Spleen (tissue), 11 donors: Measurements from ENCODE around the gene DNAJB4. TPM values are rescaled to one million over a fixed set of nuclear protein-coding genes. Genes with fewer than 3 reads are reported as not detected.

Experiments
- DNase-seq: peaks from one replicate; pipeline ENCODE4 v3.0.0-alpha.2; 2020
- H3K27ac ChIP-seq, 8 donors: fragments of 200-600 bp; sonication (generic) in 7 of 8; 1 replicate in 4 of 8; 2 replicates in 4 of 8; pipeline versions ENCODE4 v1.5.0 to v1.8.0; 2016 to 2021; ENCODE audit warnings: inconsistent platforms in 4 of 8, mild to moderate bottlenecking in 4 of 8, moderate library complexity in 1 of 8
- H3K27me3 ChIP-seq, 7 donors: fragments of 200-600 bp; sonication (generic) in 6 of 7; replicated peaks in 1 of 7; 1 replicate in 4 of 7; 2 replicates in 3 of 7; pipeline versions ENCODE4 v1.5.0 to v1.8.0; 2016 to 2021; ENCODE audit warnings: inconsistent platforms in 3 of 7, mild to moderate bottlenecking in 1 of 7
- H3K36me3 ChIP-seq, 6 donors: fragments of 200-600 bp; sonication (generic) in 5 of 6; 1 replicate in 4 of 6; 2 replicates in 2 of 6; pipeline versions ENCODE4 v1.5.0 to v1.8.0; 2016 to 2021; ENCODE audit warnings: inconsistent platforms in 2 of 6
- H3K4me1 ChIP-seq, 6 donors: fragments of 200-600 bp; sonication (generic) in 5 of 6; 1 replicate in 3 of 6; 2 replicates in 3 of 6; pipeline versions ENCODE4 v1.5.0 to v1.8.0; 2016 to 2021; ENCODE audit warnings: inconsistent platforms in 3 of 6
- H3K4me3 ChIP-seq, 8 donors: fragments of 200-600 bp; sonication (generic) in 7 of 8; 1 replicate in 4 of 8; 2 replicates in 4 of 8; pipeline versions ENCODE4 v1.5.0 to v1.8.0; 2016 to 2021; ENCODE audit warnings: inconsistent platforms in 4 of 8, mild to moderate bottlenecking in 4 of 8, moderate library complexity in 2 of 8
- H3K9me3 ChIP-seq, 8 donors: fragments of 200-600 bp; sonication (generic) in 7 of 8; 1 replicate in 4 of 8; 2 replicates in 4 of 8; pipeline versions ENCODE4 v1.5.0 to v1.8.0; 2016 to 2021; ENCODE audit warnings: inconsistent platforms in 4 of 8
- POLR2A ChIP-seq, 3 donors: fragments of 450-650 bp; IDR thresholded peaks; one replicate each; pipeline ENCODE4 v1.5.1; 2017; ENCODE audit warnings: antibody characterized with exemption in 3 of 3, mild to moderate bottlenecking in 1 of 3
- POLR2AphosphoS5 ChIP-seq, 3 donors: sonication (generic); formaldehyde crosslinking; IDR thresholded peaks; one replicate each; pipeline ENCODE4 v1.5.1; 2017; ENCODE audit warnings: antibody characterized with exemption in 3 of 3
- WGBS, 5 donors: extraction: QIAGEN DNeasy Blood & Tissue Kit in 3 of 5; methylation state at CpG; one replicate each; pipeline versions ENCODE4 v1.1.5 to v1.1.7; 2013 to 2018; 5-methylcytosine and 5-hydroxymethylcytosine counted together
- intact Hi-C: fragments of 100-400 bp; cut with DNase I; formaldehyde crosslinking; loops from one replicate; pipeline ENCODE4 v1.15.0; 2023; ENCODE audit warnings: low total_unique reads
- polyA plus RNA-seq, 3 donors: library from polyadenylated mRNA; stranded (reverse); fragments of 200-250 nt; gene quantifications; one replicate each; pipeline ENCODE4 v1.2.1, GENCODE V29; 2013
- total RNA-seq, 7 donors: library from RNA; depleted of rRNA in 3 of 7; stranded (reverse); fragments of >200 nt in 3 of 7; fragmentation: NEBNext Ultra II Directional in 4 of 7; extraction: Animal tissue kit (Norgen Biotek cat#: 25700) in 4 of 7; gene quantifications; one replicate each; pipeline versions ENCODE4 v1.1.0 to v1.2.1, GENCODE V29; 2016 to 2021
- TF ChIP-seq, protein P1 (sequence below), 11 experiments: fragments of 200-600 bp in 7 of 11; fragments of 450-650 bp in 4 of 11; sonication (generic) in 4 of 11; IDR thresholded peaks in 8 of 11; conservative IDR thresholded peaks in 3 of 11; 1 replicate in 7 of 11; 2 replicates in 4 of 11; pipeline versions ENCODE4 v1.4.0 to v1.8.0; 2016 to 2021; ENCODE audit warnings: antibody characterized with exemption in 11 of 11, inconsistent platforms in 4 of 11, mild to moderate bottlenecking in 1 of 11
- donor health status: healthy with polysubstance abuse.
- donor health status: DM: no; HTN: no; CAD: no; lungs with moderate emphysema.
- donor health status: DM: no; HTN: no; CAD: no.
- donor health status: Bipolar disorder and iron deficiency.
- donor health status: healthy.
- donor health status: DM: no; HTN: no; CAD: no.
- donor health status: DM: yes; HTN: yes; CAD: no.

The DNAJB4 gene
- total and polyA plus RNA-seq, 10 donors: 10.5 to 66.2 (median 47.1) TPM

DNA sequence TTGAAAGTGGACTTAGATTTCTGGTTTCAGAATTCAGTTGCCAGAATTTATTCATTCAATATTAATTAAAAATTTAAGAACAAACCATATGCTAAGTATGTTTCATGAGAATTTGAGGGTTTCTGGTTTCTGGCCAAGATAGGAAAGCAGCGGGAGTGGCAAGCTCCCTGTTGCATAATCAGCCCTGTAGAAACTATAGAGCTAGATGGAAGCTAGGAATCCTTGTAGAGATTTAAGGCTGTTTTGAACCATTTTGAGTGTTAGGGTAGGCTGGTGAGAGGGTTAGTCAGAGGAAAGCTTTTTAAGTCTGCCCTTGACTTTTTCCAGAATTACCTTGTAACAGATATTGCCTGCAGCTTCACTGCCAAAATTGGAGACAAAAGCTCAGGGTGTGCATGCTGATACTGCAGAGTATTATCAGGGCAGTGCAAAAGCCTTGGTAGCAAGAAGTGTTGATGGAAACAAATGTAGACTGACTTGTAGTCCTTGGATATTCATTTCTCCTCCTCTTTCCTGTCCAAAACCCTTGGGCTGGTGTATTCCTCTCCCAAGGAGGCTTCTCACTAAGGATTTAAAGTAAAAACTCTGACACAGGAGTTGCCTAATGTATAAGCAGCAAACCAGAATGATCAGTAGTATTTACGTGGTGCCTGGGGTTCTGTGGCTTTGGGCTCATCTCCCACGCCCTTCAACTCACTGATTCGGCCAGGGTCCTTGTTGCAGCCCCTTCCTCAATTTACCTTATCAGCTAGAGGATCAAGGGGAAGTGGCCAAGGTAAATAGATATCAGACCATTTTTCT is 28.5 kb downstream of the DNAJB4 start:
- H3K36me3 ChIP-seq: no peaks in the 10 kb centered on the region
- TF ChIP-seq, protein P1, sequence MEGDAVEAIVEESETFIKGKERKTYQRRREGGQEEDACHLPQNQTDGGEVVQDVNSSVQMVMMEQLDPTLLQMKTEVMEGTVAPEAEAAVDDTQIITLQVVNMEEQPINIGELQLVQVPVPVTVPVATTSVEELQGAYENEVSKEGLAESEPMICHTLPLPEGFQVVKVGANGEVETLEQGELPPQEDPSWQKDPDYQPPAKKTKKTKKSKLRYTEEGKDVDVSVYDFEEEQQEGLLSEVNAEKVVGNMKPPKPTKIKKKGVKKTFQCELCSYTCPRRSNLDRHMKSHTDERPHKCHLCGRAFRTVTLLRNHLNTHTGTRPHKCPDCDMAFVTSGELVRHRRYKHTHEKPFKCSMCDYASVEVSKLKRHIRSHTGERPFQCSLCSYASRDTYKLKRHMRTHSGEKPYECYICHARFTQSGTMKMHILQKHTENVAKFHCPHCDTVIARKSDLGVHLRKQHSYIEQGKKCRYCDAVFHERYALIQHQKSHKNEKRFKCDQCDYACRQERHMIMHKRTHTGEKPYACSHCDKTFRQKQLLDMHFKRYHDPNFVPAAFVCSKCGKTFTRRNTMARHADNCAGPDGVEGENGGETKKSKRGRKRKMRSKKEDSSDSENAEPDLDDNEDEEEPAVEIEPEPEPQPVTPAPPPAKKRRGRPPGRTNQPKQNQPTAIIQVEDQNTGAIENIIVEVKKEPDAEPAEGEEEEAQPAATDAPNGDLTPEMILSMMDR (IDR thresholded peaks at IDR 0.05 in 8 of 11, conservative IDR thresholded peaks at IDR 0.05 in 3 of 11): no peak
- TF ChIP-seq POLR2AphosphoS5 (IDR thresholded peaks at IDR 0.05): no peak
- no peak for TF ChIP-seq POLR2A (IDR thresholded peaks at IDR 0.05)
- DNase-seq: no peak

DNA sequence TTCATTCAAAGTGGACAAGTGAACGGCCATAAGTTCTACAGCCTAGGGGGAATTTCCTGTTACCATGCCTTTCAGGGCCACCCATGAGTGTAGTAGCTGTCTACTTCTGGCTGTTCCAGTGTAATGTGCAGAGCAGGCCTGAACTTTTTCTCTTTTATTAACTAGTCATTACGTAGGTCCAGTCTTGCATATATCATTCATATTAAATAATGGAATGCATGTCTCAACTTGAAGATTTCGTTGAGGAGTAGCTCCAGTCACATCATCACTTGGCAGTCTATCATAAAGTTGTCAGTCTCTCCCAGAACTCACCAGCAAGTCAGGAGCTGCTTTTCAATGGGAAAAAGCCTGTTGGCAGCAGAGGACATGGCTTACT is 29.0 kb downstream of the DNAJB4 start:
- peak overlapping the region; percentile 8 to 82 (median 40) for H3K27ac ChIP-seq
- no peaks in the 10 kb centered on the region for H3K36me3 ChIP-seq
- no peaks in the 10 kb centered on the region for H3K9me3 ChIP-seq
- H3K27me3 ChIP-seq: no peaks in the 10 kb centered on the region
- WGBS, 5 donors: 74 to 88% (median 81%) methylated on average over 3 of the region's 3 CpGs
- intact Hi-C loops: no loop called here
- no peak for DNase-seq
- TF ChIP-seq, protein P1 (IDR thresholded peaks at IDR 0.05 in 8 of 11, conservative IDR thresholded peaks at IDR 0.05 in 3 of 11): no peak
- no peak for TF ChIP-seq POLR2AphosphoS5 (IDR thresholded peaks at IDR 0.05)
- no peak for TF ChIP-seq POLR2A (IDR thresholded peaks at IDR 0.05)
- H3K4me1 ChIP-seq: peaks cover 0 to 5% (median 0%) of the 10 kb centered on the region in 6 donors
- H3K4me3 ChIP-seq: no peak overlapping the region

More for the DNA sequence above, 28.5 kb downstream of the DNAJB4 start:
- WGBS, 5 donors: 57 to 75% (median 66%) methylated on average over 4 of the region's 4 CpGs
- Histone ChIP-seq H3K9me3 (no peaks in the 10 kb centered on the region), H3K4me1 (peaks cover 0 to 5% (median 0%) of the 10 kb centered on the region in 6 donors), H3K4me3 (no peak overlapping the region), H3K27ac (peak overlapping the region in 7 of 8 donors; percentile 23 to 82 (median 44)), H3K27me3 (no peaks in the 10 kb centered on the region)
- intact Hi-C loops: no loop called here

DNA sequence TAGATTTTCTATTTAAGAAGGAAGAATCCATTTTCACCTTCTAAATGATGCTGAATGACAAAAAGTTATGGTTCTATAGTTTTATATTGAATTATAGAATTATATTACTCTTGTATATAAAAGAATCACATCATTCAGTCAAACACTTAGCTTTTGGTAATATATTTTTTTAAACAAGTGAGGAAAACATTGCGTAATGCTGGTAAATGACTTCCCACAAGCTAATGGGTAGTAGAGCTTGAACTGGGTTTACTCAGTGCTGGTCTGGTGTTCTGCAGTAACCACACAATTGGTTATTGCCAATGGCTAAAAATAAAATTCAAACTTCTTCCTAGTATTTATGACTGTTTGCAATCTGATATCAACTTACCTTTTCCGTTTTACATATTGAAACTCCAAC is 30.4 kb downstream of the DNAJB4 start:
- no peaks in the 10 kb centered on the region for H3K9me3 ChIP-seq
- no peaks in the 10 kb centered on the region for H3K27me3 ChIP-seq
- DNase-seq: no peak
- intact Hi-C loops: no loop called here
- H3K36me3 ChIP-seq: no peaks in the 10 kb centered on the region
- no peak overlapping the region for H3K27ac ChIP-seq
- H3K4me3 ChIP-seq: no peak overlapping the region
- TF ChIP-seq POLR2A (IDR thresholded peaks at IDR 0.05): no peak
- TF ChIP-seq, protein P1 (IDR thresholded peaks at IDR 0.05 in 8 of 11, conservative IDR thresholded peaks at IDR 0.05 in 3 of 11): no peak
- TF ChIP-seq POLR2AphosphoS5 (IDR thresholded peaks at IDR 0.05): no peak
- 87 to 100% (median 95%) methylated on average over 2 of the region's 2 CpGs for WGBS, 5 donors
- H3K4me1 ChIP-seq: peaks cover 0 to 5% (median 0%) of the 10 kb centered on the region in 6 donors

DNA sequence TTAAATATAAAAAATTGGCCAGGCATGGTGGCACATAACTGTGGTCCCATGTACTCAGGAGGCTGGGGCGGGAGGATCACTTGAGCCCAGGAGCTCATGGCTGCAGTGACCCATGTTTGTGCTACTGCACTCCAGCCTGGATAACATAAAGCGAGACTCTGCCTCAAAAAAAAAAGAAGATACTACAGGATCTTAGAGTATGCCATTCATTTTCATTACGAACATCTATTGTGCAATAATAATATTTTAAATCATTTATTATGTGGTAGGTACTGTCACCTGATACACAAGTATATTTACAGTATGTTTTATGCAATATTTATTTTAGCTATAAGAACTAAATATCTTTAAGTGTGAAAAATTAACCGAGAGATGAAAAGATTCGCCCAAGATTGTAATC is 31.7 kb downstream of the DNAJB4 start:
- TF ChIP-seq POLR2A (IDR thresholded peaks at IDR 0.05): no peak
- TF ChIP-seq POLR2AphosphoS5 (IDR thresholded peaks at IDR 0.05): no peak
- TF ChIP-seq, protein P1 (IDR thresholded peaks at IDR 0.05 in 8 of 11, conservative IDR thresholded peaks at IDR 0.05 in 3 of 11): no peak
- H3K4me3 ChIP-seq: no peak overlapping the region
- H3K9me3 ChIP-seq: no peaks in the 10 kb centered on the region
- H3K27me3 ChIP-seq: no peaks in the 10 kb centered on the region
- H3K4me1 ChIP-seq: peaks cover 0 to 6% (median 2%) of the 10 kb centered on the region in 6 donors
- H3K27ac ChIP-seq: no peak overlapping the region
- no peak for DNase-seq
- WGBS, 5 donors: 76 to 97% (median 78%) methylated on average over 5 of the region's 5 CpGs
- no peaks in the 10 kb centered on the region for H3K36me3 ChIP-seq
- intact Hi-C loops: no loop called here
